Small intestine (tissue), 7 donors: ENCODE results near the gene GSS. TPM values are rescaled to one million over a fixed set of nuclear protein-coding genes. Genes with fewer than 3 reads are reported as not detected.
A peak's percentile ranks its signal among the peaks of the same experiment; 100 is the strongest.

Source experiments
- DNase-seq, 2 donors: peaks; one replicate each; pipeline versions ENCODE4 v3.0.0 to v3.0.0-alpha.2; 2013
- FAIRE-seq: peaks from 2 replicates; lab custom pipeline; 2012; peaks lifted over from hg19 to GRCh38; lab: Jason Lieb, UNC
- H3K27ac ChIP-seq, 3 donors: one replicate each; pipeline ENCODE4 v1.5.1; 2013; ENCODE audit warnings: low read length in 2 of 3, mild to moderate bottlenecking in 2 of 3, control low read depth in 1 of 3, inconsistent platforms in 1 of 3, low read depth in 1 of 3, moderate library complexity in 1 of 3
- H3K27me3 ChIP-seq, 3 donors: one replicate each; pipeline ENCODE4 v1.6.1; 2013; ENCODE audit warnings: low read length in 3 of 3, inconsistent platforms in 1 of 3; ENCODE audit not compliant: control insufficient read depth in 3 of 3, insufficient read depth in 3 of 3
- H3K36me3 ChIP-seq, 3 donors: one replicate each; pipeline ENCODE4 v1.6.1; 2013; ENCODE audit warnings: low read length in 3 of 3, inconsistent platforms in 1 of 3, low read depth in 1 of 3, mild to moderate bottlenecking in 1 of 3, moderate library complexity in 1 of 3; ENCODE audit not compliant: control insufficient read depth in 3 of 3, insufficient read depth in 2 of 3
- H3K4me1 ChIP-seq, 3 donors: one replicate each; pipeline ENCODE4 v1.6.1; 2013; ENCODE audit warnings: low read length in 2 of 3, inconsistent platforms in 1 of 3, low read depth in 1 of 3, mild to moderate bottlenecking in 1 of 3, moderate library complexity in 1 of 3; ENCODE audit not compliant: control insufficient read depth in 3 of 3, insufficient read depth in 2 of 3
- H3K4me3 ChIP-seq, 3 donors: one replicate each; pipeline ENCODE4 v1.5.1; 2013; ENCODE audit warnings: low read length in 3 of 3, control low read depth in 1 of 3, inconsistent platforms in 1 of 3, low read depth in 1 of 3, mild to moderate bottlenecking in 1 of 3, moderate library complexity in 1 of 3
- H3K9me3 ChIP-seq, 2 donors: one replicate each; pipeline ENCODE4 v1.6.1; 2013; ENCODE audit warnings: low read depth in 1 of 2, low read length in 1 of 2; ENCODE audit not compliant: control insufficient read depth in 2 of 2, insufficient read depth in 1 of 2
- WGBS, 3 donors: extraction: QIAGEN DNeasy Blood & Tissue Kit; methylation state at CpG; one replicate each; pipeline ENCODE4 v1.1.7; 2013; 5-methylcytosine and 5-hydroxymethylcytosine counted together
- polyA plus RNA-seq, 4 donors: library from polyadenylated mRNA; stranded (reverse) in 3 of 4; unstranded in 1 of 4; fragments of 200-250 nt in 3 of 4; fragments of 120-200 nt in 1 of 4; gene quantifications; one replicate each; pipeline versions ENCODE4 v1.2.1 to v1.2.3, GENCODE V29; 2013
- donor health status: healthy with polysubstance abuse.
- donor health status: control.
- donor health status: control.
- donor health status: Bipolar disorder and iron deficiency.
- donor health status: healthy.

Gene GSS
- polyA plus RNA-seq, 4 donors: 17.4 to 79.2 (median 57.8) TPM

DNA sequence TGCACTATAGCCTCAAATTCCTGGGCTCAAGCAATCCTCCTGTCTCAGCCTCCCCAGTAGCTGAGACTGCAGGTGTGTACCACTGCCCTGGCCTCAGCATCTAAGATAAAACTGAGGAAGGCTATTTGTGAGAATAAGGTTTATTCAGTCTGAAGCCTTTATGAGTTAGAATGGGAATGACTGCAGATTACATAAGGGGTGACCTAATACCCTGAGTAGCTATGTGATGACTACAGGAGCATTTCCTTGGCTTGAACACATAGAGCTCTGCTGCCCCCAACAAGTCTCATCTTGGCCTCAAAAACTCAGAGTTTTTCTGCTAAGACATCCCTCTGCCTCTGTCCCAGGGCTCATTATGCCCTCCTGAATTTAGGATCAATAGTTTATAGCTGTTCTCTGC, 7.6 kb downstream of the GSS start:
- H3K36me3 ChIP-seq: peaks cover 0 to 6% (median 6%) of the 10 kb centered on the region in 3 donors
- FAIRE-seq: no peak

DNA sequence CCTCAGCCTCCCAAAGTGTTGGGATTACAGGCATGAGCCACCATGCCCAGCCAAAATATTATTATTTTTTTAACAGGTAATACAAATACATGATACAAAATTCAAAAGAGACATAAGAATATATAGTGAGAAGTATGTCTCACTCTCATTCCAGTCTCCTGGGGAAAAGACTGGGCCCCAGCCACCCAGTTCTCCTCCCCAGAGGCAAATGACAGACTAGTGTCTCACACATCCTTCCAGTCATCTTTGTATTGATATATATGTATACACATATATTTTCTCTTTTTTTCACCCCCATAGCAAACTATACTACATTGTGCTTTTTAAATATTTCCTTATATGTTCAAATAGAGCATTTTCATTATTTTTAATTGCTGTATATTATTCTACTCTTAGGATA, 8.3 kb downstream of the GSS start:
- Histone ChIP-seq H3K36me3 (peaks cover 4 to 12% (median 11%) of the 10 kb centered on the region in 3 donors), H3K9me3 (no peaks in the 10 kb centered on the region), H3K27me3 (no peaks in the 10 kb centered on the region), H3K4me3 (no peak overlapping the region), H3K4me1 (peaks cover 0 to 12% (median 6%) of the 10 kb centered on the region in 3 donors), H3K27ac (no peak overlapping the region)
- FAIRE-seq (no peak), DNase-seq (no peak)

More for the DNA sequence above, 7.6 kb downstream of the GSS start:
- Histone ChIP-seq H3K9me3 (no peaks in the 10 kb centered on the region), H3K4me1 (peaks cover 0 to 12% (median 6%) of the 10 kb centered on the region in 3 donors), H3K4me3 (no peak overlapping the region), H3K27ac (no peak overlapping the region), H3K27me3 (no peaks in the 10 kb centered on the region)
- DNase-seq: peak in 1 of 2 donors; percentile 22

DNA sequence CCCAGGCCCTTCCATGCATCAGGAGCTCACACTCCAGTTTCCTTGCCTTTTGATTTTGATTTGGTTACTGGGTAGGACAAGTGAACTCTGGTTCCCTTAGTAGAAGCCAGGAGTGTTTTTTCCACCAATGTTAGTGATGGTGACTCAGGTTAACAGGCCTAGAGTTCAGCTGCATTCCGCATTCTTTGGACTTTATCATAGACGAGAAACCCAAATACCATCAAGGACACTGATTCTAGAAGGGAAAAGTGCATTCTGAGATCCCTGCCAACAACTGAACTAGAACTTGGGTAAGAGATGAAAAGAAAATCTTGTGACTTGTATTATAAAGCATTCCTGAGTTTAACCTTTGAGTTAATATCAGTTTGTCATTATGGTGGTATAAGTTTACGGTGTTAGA, 8.9 kb downstream of the GSS start:
- Histone ChIP-seq H3K9me3 (no peaks in the 10 kb centered on the region), H3K27ac (peak overlapping the region in 1 of 3 donors; percentile 90), H3K36me3 (peaks cover 7 to 18% (median 12%) of the 10 kb centered on the region in 3 donors), H3K4me3 (no peak overlapping the region), H3K27me3 (no peaks in the 10 kb centered on the region), H3K4me1 (peaks cover 0 to 12% (median 6%) of the 10 kb centered on the region in 3 donors)
- FAIRE-seq (no peak), DNase-seq (peak; percentile 24 to 43)
- 48 to 78% (median 58%) methylated on average over 3 of the region's 3 CpGs for WGBS, 3 donors

DNA sequence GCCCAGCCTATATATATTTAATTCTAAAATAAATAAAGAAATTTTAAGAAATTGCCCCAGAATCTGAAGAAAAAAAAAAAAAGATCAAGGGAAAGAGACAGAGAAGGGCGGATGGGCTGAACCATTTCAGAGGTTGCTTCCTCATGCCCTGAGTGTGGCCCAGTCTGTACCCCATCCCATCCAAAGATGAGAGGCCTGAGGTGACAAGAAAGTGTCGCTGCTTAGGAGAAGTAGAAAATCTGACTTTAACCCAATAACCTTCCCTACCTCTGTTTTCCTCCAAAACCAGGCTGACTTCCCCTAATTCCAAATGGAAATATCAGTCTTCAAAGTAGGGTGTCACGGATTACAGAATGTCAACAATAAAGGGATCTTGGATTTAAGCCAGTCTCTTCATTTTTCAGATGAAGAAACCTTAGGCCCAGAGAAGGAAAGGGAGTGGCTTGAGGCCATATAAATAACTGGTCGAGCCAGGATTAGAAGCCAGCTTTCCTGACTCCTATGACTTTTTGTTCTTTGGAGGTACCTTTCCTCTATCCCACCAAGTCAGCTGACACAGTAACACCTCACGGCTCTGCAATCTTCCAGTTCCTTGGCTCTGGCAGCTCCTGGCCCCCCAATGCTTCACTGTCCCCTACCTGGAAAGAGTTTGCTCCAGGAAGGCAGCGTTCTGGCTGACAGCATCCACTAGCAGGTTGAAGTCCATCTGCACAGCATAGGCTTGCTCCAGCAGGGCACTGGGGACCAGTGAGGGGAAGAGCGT, 10.1 kb downstream of the GSS start:
- FAIRE-seq (no peak), DNase-seq (peak; percentile 78 to 86)
- H3K9me3 ChIP-seq: no peaks in the 10 kb centered on the region
- no peak overlapping the region for H3K4me3 ChIP-seq
- H3K4me1 ChIP-seq: peaks cover 0 to 12% (median 6%) of the 10 kb centered on the region in 3 donors
- 28 to 65% (median 53%) methylated on average over 7 of the region's 7 CpGs for WGBS, 3 donors
- H3K27me3 ChIP-seq: no peaks in the 10 kb centered on the region
- H3K27ac ChIP-seq: peak overlapping the region; percentile 49 to 90 (median 73)
- peaks cover 7 to 20% (median 12%) of the 10 kb centered on the region in 3 donors for H3K36me3 ChIP-seq

DNA sequence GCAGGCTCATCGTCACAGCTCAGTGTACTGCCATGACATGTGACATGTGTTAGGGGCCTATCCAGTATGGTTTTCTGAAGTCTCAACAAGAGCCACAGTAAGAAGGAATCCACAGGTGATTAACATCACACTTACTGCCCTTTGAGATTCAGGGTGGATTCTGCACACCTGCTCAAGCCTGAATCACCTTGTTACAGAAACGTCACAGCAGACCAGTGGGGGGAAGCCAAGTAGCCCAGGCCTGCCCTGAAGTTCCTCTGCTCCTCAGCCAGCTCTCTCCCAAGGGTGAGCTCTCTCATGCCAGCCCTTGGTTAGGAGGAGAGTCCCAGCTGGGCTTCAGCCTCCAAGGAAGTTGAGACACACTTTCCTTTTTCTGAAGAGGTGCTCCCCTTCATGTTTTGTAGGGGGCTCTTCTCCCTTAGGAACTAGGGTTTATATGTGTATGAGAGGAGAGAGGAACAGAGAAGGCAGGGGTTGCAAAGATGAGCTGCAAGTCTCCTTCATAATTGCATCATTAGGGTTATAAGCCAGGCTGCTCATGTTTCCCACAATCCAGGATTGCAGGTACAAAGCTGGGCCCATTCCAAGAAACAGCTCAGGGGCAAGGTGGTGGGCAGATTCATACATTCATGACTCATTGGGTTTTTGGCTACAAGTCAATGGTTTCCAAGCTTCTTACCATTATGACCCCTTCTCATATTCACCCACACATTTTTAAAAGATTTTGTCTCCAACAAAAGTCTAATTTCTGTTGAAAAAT, 11.6 kb downstream of the GSS start:
- peaks cover 0 to 12% (median 6%) of the 10 kb centered on the region in 3 donors for H3K4me1 ChIP-seq
- H3K4me3 ChIP-seq: no peak overlapping the region
- FAIRE-seq (no peak), DNase-seq (no peak)
- no peaks in the 10 kb centered on the region for H3K9me3 ChIP-seq
- 46 to 81% (median 71%) methylated on average over 2 of the region's 2 CpGs for WGBS, 3 donors
- H3K36me3 ChIP-seq: peaks cover 7 to 20% (median 12%) of the 10 kb centered on the region in 3 donors
- no peaks in the 10 kb centered on the region for H3K27me3 ChIP-seq
- no peak overlapping the region for H3K27ac ChIP-seq

DNA sequence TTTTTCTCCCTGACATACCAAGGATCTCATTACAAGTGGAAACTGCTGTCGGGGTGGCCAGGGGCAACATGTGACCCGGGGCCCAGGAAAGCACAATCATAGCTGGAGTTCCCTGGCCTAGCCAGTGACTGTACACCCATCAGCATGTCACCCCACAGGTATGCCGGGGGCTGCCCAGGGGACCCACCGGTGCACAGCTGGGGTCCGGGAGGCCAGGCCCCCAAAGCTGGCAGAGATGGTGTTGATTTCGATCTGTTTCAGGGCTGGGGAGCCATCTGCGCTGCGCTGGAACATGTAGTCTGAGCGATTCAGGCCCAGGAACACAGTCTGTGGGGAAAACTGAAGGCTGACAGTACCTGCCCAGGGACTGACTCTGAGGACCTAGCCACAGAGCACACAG, 13.3 kb downstream of the GSS start:
- no peaks in the 10 kb centered on the region for H3K9me3 ChIP-seq
- H3K27me3 ChIP-seq: no peaks in the 10 kb centered on the region
- FAIRE-seq: no peak
- no peak for DNase-seq
- WGBS, 3 donors: 96 to 98% (median 96%) methylated on average over 9 of the region's 9 CpGs
- H3K4me3 ChIP-seq: no peak overlapping the region
- H3K27ac ChIP-seq: no peak overlapping the region
- H3K4me1 ChIP-seq: peaks cover 0 to 12% (median 7%) of the 10 kb centered on the region in 3 donors
- peaks cover 7 to 28% (median 12%) of the 10 kb centered on the region in 3 donors for H3K36me3 ChIP-seq

DNA sequence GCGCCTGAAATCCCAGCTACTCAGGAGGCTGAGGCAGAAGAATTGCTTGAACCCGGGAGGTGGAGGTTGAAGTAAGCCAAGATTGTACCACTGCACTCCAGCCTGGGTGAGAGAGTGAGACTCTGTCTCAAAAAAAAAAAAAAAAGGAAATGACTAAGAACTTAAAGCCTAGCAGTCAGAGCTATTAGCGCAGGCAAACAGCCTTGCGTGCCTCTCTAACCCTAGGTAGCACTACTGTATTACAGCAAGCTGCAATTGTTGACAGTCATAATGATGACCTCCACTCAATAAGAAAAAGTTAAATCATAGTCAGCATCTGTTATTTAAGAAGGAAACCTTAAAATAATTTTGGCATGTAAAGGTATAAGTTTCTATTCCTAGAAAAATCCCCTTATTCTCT, 14.4 kb downstream of the GSS start:
- no peak overlapping the region for H3K4me3 ChIP-seq
- FAIRE-seq (no peak), DNase-seq (no peak)
- peaks cover 0 to 10% (median 4%) of the 10 kb centered on the region in 3 donors for H3K4me1 ChIP-seq
- no peaks in the 10 kb centered on the region for H3K27me3 ChIP-seq
- H3K36me3 ChIP-seq: peaks cover 10 to 30% (median 15%) of the 10 kb centered on the region in 3 donors
- H3K27ac ChIP-seq: no peak overlapping the region
- no peaks in the 10 kb centered on the region for H3K9me3 ChIP-seq
- WGBS, 3 donors: 94 to 95% (median 95%) methylated on average over 4 of the region's 4 CpGs

DNA sequence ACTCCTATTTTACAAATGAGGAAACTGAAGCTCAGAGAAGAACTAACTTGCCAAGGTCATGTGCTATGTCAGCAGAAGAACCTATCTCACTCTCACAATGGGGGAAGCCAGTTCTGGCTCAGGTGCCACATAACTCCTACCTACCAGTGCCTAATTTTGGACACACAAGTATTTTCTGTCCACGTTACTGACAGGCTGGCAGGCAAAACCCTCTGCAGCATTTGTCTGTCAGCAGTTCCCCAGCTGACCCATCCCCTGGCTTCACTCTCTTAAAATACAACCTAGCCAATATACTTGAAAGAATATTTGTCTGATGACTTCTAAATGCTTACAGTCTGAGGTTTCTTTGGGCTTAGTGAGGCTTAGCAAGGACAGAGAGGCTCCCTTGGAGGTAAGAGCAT, 15.5 kb downstream of the GSS start:
- Histone ChIP-seq H3K27me3 (no peaks in the 10 kb centered on the region), H3K9me3 (no peaks in the 10 kb centered on the region), H3K4me3 (no peak overlapping the region), H3K27ac (no peak overlapping the region), H3K36me3 (peaks cover 11 to 28% (median 16%) of the 10 kb centered on the region in 3 donors), H3K4me1 (peaks cover 0 to 4% (median 0%) of the 10 kb centered on the region in 3 donors)
- 90 to 95% (median 92%) methylated on average over 1 of the region's 1 CpG for WGBS, 3 donors
- FAIRE-seq (no peak), DNase-seq (no peak)
